Calu3 (cell line): ENCODE measurements around the gene HCK. TPM values are rescaled to one million over a fixed set of nuclear protein-coding genes. Genes with fewer than 3 reads are reported as not detected.

Source experiments
- BruUV-seq: library from RNA; stranded (reverse); fragments of 400-500 nt; replicated peaks from 2 replicates; lab custom pipeline; 2021; lab: Mats Ljungman, UMichigan
- CTCF ChIA-PET: fragments of 300-600 bp; sonication (Branson Sonifier 250); formaldehyde crosslinking; loops from one replicate; lab custom pipeline; 2022; ENCODE audit warnings: antibody characterized with exemption; lab: Charles Lee
- DNase-seq: peaks from one replicate; pipeline ENCODE4 v3.0.0; 2022
- H3K27ac Mint-ChIP-seq: one replicate; pipeline ENCODE4 v1.8.0; 2022; ENCODE audit warnings: mixed read lengths; ENCODE audit not compliant: unreplicated experiment
- H3K27me3 Mint-ChIP-seq: one replicate; pipeline ENCODE4 v1.8.0; 2022; ENCODE audit warnings: mixed read lengths; ENCODE audit not compliant: unreplicated experiment
- H3K36me3 Mint-ChIP-seq: one replicate; pipeline ENCODE4 v1.8.0; 2022; ENCODE audit warnings: mild to moderate bottlenecking, moderate library complexity, mixed read lengths; ENCODE audit not compliant: insufficient read depth, unreplicated experiment
- H3K4me1 Mint-ChIP-seq: one replicate; pipeline ENCODE4 v1.8.0; 2022; ENCODE audit warnings: mild to moderate bottlenecking, low read depth, mixed read lengths; ENCODE audit not compliant: unreplicated experiment
- H3K4me3 Mint-ChIP-seq: one replicate; pipeline ENCODE4 v1.8.0; 2022; ENCODE audit warnings: mild to moderate bottlenecking, low read depth, moderate library complexity, mixed read lengths; ENCODE audit not compliant: unreplicated experiment
- H3K9me3 Mint-ChIP-seq: one replicate; pipeline ENCODE4 v1.8.0; 2022; ENCODE audit warnings: low read depth, mixed read lengths; ENCODE audit not compliant: unreplicated experiment
- intact Hi-C: fragments of 100-400 bp; cut with micrococcal nuclease; formaldehyde crosslinking; loops from one replicate; pipeline ENCODE4 v1.10.0; 2022; ENCODE audit not compliant: unreplicated experiment
- total RNA-seq: library from RNA; stranded (reverse); gene quantifications from 2 replicates; pipeline ENCODE4 v1.2.3, GENCODE V29; 2022
- TF ChIP-seq, protein P1 (sequence below): fragments of 200-600 bp; IDR thresholded peaks from one replicate; pipeline ENCODE4 v1.8.0; 2022; ENCODE audit warnings: antibody characterized with exemption; ENCODE audit not compliant: unreplicated experiment

HCK gene
- total RNA-seq, 1 experiment from 2014 or later: not detected

DNA sequence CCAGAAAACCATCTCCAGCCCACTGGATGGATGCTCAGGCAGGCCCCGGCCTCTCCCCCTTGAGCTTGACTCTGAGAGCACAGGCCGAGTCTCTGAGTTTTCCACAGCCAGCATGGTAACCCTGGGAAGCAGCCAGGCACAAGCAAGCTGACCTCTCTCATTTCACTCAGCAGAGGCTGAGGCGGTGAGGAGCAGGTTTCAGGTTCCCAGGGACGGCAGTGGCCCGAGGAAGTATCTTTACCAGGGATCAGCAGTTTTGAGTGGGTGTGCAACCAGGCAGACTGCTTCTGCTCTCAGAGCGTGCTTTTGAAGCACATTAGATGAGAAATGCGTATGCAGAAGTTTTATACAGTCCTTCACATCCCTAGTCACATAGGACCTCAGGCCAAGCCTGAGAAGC is 12.6 kb downstream of the HCK start:
- H3K4me1 Mint-ChIP-seq: no peaks in the 10 kb centered on the region
- CTCF ChIA-PET: interaction anchor here (0.6 kb wide), 2 partner anchors 18 to 269 kb away, joined by 4 read pairs; no protein-coding TSS in a partner anchor
- H3K9me3 Mint-ChIP-seq: no peaks in the 10 kb centered on the region
- peaks cover 90% of the 10 kb centered on the region for H3K27me3 Mint-ChIP-seq
- TF ChIP-seq, protein P1, sequence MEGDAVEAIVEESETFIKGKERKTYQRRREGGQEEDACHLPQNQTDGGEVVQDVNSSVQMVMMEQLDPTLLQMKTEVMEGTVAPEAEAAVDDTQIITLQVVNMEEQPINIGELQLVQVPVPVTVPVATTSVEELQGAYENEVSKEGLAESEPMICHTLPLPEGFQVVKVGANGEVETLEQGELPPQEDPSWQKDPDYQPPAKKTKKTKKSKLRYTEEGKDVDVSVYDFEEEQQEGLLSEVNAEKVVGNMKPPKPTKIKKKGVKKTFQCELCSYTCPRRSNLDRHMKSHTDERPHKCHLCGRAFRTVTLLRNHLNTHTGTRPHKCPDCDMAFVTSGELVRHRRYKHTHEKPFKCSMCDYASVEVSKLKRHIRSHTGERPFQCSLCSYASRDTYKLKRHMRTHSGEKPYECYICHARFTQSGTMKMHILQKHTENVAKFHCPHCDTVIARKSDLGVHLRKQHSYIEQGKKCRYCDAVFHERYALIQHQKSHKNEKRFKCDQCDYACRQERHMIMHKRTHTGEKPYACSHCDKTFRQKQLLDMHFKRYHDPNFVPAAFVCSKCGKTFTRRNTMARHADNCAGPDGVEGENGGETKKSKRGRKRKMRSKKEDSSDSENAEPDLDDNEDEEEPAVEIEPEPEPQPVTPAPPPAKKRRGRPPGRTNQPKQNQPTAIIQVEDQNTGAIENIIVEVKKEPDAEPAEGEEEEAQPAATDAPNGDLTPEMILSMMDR: no peak
- H3K4me3 Mint-ChIP-seq: no peak overlapping the region
- no TSS peak for BruUV-seq
- no peaks in the 10 kb centered on the region for H3K36me3 Mint-ChIP-seq
- no peak overlapping the region for H3K27ac Mint-ChIP-seq
- no peak for DNase-seq
- intact Hi-C loops: no loop called here

GRCh38 chr20:32067234-32067821 is 15.3 kb downstream of the HCK start:
- intact Hi-C loops: no loop called here
- H3K9me3 Mint-ChIP-seq: no peaks in the 10 kb centered on the region
- peaks cover 90% of the 10 kb centered on the region for H3K27me3 Mint-ChIP-seq
- no peaks in the 10 kb centered on the region for H3K36me3 Mint-ChIP-seq
- TF ChIP-seq, protein P1: no peak
- BruUV-seq: no TSS peak
- no peak overlapping the region for H3K4me3 Mint-ChIP-seq
- H3K27ac Mint-ChIP-seq: no peak overlapping the region
- CTCF ChIA-PET: interaction anchor here (0.6 to 0.9 kb wide), 4 partner anchors 14 to 1710 kb away, joined by 3 to 7 read pairs (median 4); no protein-coding TSS in a partner anchor
- DNase-seq: no peak
- no peaks in the 10 kb centered on the region for H3K4me1 Mint-ChIP-seq

- Mint-ChIP-seq H3K9me3 (no peaks in the 10 kb centered on the region), H3K4me1 (no peaks in the 10 kb centered on the region), H3K36me3 (no peaks in the 10 kb centered on the region), H3K27ac (no peak overlapping the region), H3K27me3 (peaks cover 91% of the 10 kb centered on the region), H3K4me3 (no peak overlapping the region)
- CTCF ChIA-PET: no interaction called here
- DNase-seq: no peak
- TF ChIP-seq, protein P1: no peak
- intact Hi-C loops: no loop called here
- BruUV-seq: no TSS peak
Measured at GRCh38 chr20:32068174-32068573, 16.1 kb downstream of the HCK start.

- DNase-seq: no peak
- BruUV-seq: no TSS peak
- Mint-ChIP-seq H3K27ac (no peak overlapping the region), H3K27me3 (peaks cover 93% of the 10 kb centered on the region), H3K4me3 (no peak overlapping the region), H3K36me3 (no peaks in the 10 kb centered on the region), H3K4me1 (no peaks in the 10 kb centered on the region), H3K9me3 (no peaks in the 10 kb centered on the region)
- TF ChIP-seq, protein P1: no peak
- intact Hi-C loops: no loop called here
- CTCF ChIA-PET: no interaction called here
Measured at GRCh38 chr20:32069711-32070110, 17.7 kb downstream of the HCK start.
